Measurements from ENCODE around the gene LSAMP.
"Not testable (repeated sequence)": the region's sequence is repeated elsewhere in the genome, so short reads cannot be mapped to it uniquely, and the experiment has no call there.

LSAMP gene

GRCh38 chr3:116118475-116119169 is 326.7 kb downstream of the LSAMP start:
- DNase-seq (ENCODE audit: low read depth in 2 of 3, low spot score in 2 of 3) = no peak

DNA sequence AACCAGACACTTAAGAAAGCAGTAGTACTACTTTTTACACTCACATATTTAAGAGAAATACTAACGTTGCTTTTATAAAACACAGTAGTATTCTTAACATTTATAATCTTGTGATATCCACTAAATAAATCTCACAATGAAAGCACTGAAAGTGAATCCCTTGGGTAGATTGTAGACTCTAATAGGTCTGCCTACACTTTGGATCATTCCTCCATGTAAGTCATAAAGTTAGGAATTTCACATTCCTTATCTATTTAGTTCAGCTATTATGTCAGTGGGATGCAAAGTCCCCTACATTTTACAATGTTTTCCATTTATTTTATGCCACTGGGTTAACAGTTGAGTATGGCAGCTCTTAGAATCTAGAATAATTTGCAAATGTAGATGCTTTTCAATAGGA is 330.7 kb downstream of the LSAMP start:
- no peak for DNase-seq (ENCODE audit: low read depth in 2 of 3, low spot score in 2 of 3)

DNA sequence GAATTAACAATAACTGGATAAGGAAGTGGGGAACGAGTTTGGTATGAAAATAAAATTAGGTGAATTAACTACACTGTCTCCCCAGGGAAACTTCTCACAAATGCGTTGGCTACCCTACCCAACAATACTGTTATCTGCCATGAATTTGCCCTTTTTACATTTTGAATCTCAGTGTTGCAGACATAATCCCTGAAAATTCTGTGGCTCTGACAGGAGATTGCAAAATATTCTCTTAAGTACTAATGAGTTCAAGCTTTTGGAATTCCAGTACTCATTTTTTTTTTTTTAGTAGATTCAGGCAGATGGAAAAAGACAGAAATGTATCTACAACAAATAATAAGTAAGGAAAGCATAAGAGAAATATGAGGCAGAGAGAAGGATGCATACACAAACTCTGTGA is 332.6 kb downstream of the LSAMP start:
- DNase-seq (ENCODE audit: low read depth in 2 of 3, low spot score in 2 of 3) = no peak

- no peak for DNase-seq (ENCODE audit: low read depth in 2 of 3, low spot score in 2 of 3)
Measured at GRCh38 chr3:116111765-116112164, 333.5 kb downstream of the LSAMP start.

DNA sequence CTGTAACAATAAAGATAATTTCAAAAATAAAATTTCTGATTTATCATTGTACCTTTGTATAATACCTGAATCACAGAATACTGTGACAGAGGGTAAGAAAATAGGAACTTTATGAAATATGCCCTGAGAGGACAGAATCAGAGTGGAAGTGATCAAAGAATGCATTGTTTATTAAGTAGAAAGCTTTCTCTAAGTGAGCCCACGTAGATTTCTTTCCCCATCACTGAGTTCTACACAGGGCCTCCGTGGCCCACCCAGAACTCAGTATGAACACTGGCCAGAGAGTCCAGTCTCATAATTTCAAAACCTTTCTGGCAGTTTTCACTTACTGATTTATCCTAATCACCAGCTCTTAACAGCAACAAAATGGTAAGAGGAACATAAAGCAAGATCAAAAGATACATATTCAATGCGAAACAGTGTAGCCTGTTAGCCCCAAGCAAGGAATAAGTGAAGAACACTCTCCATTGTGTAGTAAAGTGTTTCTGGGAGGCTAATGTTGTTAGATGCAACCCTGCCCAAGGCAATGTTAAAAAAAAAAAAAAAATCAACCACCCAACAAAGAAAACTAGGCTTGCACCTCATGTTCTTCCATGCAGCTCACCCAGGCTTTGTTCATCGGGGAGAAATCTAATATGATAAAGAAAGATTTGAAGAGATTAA is 341.3 kb downstream of the LSAMP start:
- no peak for DNase-seq (ENCODE audit: low read depth in 2 of 3, low spot score in 2 of 3)

DNA sequence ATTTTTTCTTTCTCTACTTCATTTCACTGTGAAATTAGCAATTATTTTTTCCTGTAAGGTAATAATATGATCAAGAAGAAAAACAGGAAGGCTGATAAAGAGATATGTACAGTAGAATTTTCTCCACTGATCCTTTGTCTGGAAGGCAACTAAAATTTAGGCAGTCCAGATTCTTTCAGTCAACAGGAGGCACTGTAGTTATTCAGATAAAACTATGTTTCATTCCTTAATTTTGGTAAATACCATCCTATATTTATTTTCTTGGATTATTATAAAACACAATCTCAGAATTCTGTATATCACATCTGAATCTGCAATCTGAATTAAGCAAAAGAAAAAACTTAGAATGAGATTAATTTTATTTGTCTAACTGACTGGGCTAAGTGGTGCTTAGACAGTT is 343.2 kb downstream of the LSAMP start:
- no peak for DNase-seq (ENCODE audit: low read depth in 2 of 3, low spot score in 2 of 3)

DNA sequence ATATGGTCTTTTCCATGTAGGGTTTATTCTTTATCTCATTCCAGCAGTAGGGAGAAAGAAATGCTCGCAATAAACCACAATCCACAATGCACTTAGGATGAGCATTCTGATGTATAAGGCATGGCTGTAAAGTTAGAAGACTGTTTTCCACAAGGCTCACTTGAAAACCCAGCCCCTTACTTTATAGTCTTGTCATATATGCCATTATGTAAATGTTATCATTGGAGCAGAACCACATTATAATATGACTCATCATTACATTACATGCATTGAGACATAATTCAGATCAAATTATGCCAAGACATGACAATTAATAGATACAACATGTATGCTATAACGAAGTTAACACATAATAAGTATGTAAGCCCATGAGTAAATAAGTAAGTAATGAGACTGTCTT is 348.1 kb downstream of the LSAMP start:
- DNase-seq (ENCODE audit: low read depth in 2 of 3, low spot score in 2 of 3) = no peak

GRCh38 chr3:116096631-116097030 is 348.7 kb downstream of the LSAMP start:
- no peak for DNase-seq (ENCODE audit: low read depth in 2 of 3, low spot score in 2 of 3)

DNA sequence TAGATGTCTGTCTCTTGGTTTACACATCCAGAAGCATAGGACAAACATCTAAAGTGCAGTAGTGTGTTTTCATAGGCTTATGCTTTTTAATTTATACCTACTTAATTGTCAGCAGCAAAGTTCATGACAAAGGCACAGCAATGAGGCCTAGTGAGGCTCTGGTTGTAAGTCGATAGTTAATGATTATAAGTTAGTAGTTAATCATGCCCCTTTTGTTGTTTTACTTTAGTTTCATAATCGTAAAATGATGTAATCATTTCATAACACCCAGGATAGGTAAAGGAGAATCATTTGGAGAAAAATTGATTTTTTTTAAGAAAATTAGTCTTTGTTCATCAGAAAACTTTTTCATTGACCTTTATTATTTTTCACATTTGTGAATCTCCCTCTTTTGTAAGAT is 351.9 kb downstream of the LSAMP start:
- no peak for DNase-seq (ENCODE audit: low read depth in 2 of 3, low spot score in 2 of 3)

GRCh38 chr3:116087426-116087825 is 357.9 kb downstream of the LSAMP start:
- no peak for DNase-seq (ENCODE audit: low read depth in 2 of 3, low spot score in 2 of 3)

GRCh38 chr3:116084999-116085791 is 360.1 kb downstream of the LSAMP start:
- no peak for DNase-seq (ENCODE audit: low read depth in 2 of 3, low spot score in 2 of 3)

GRCh38 chr3:116083683-116084082 is 361.6 kb downstream of the LSAMP start:
- no peak for DNase-seq (ENCODE audit: low read depth in 2 of 3, low spot score in 2 of 3)

DNA sequence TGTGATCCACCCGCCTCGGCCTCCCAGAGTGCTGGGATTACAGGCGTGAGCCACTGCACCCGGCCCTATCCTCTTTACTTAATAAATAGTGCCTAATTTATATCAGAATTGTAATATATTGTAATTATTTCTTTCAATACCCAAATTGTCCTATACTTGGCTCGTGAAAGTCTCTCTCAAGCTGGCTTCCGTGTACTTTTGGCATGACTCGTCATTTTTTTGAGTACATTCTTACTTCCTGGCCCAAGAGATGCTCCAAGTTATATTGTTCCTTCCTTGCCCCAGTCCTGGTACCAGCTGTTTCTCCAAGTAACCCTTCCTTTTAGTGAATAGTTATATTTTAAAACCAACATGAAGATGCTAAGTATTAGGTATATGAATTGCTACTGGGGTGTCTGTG is 366.7 kb downstream of the LSAMP start:
- DNase-seq (ENCODE audit: low read depth in 2 of 3, low spot score in 2 of 3) = no peak

DNA sequence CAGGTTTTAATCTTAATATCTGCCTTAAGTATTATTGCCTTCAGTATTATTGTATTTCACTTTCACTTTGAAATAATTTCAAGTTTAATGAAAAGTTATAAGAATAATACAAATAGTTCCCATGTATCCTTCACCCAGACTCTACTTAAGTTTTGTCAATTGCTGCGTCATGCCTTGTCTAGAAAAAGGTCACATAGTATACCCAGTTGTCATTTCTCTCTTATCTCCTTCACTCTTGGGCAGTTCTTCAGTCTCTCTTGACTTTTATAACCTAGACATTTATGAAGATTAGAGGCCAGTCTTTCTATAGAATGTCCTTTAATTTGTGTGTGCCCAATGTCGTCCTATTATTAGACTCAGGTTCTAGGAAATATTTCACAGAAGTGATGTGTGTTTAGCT is 367.7 kb downstream of the LSAMP start:
- no peak for DNase-seq (ENCODE audit: low read depth in 2 of 3, low spot score in 2 of 3)

DNA sequence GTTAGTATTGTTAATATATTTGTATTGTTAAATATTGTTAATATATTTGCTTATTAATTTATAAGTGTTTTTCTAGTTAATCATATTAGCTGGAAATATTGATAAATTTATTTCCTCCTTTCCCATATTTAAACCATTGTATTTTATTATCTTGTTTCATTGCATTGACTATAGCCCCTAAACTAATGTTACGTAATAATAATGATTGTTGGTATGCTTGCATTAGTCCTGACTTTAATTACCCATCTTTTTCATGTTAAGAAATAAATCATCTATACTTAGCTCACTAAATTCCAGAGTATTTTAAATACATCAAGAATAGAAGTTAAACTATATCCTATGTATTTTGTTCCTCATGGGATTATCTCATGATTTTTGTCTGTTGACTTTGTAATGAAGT is 368.2 kb downstream of the LSAMP start:
- DNase-seq (ENCODE audit: low read depth in 2 of 3, low spot score in 2 of 3) = no peak

- not testable (repeated sequence) for DNase-seq (ENCODE audit: low read depth in 2 of 3, low spot score in 2 of 3)
Measured at GRCh38 chr3:116070516-116071278, 374.6 kb downstream of the LSAMP start.

DNA sequence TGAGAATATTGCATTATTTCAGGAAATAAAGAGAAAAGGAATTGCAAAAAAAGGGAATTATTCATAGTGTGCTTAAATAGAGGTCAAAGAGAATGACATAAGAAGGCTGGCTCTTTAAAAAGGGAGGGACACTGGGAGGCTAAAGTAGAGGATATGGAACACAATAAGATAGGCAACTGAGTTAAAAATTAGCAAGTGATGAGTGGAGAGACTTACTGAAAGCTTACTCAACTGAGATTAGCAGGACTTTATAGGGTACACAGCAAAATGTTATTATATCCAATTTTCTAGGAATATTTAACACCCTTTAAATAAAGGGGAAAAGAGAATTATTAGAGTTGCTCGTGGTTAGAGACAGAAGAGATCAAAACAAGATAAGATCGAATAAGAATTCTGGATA is 375.2 kb downstream of the LSAMP start:
- no peak for DNase-seq (ENCODE audit: low read depth in 2 of 3, low spot score in 2 of 3)

DNA sequence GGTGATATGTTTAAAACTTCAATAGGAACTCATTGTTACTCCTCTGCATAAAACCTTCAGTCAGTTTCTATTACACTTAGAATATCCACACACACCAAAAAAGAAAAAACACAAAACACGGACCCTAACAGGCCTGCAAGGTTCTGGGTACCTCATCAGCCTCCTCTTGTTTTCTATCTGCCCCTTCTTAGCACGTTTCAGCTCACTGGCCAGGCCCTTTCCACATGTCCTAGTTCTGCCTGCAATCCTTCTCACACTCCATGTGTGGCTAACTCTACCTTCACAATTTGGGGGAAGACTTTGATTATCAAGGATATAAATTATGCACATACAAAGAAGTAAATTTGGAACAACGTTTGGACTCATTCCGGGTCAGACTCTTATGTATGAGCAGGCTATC is 376.3 kb downstream of the LSAMP start:
- no peak for DNase-seq (ENCODE audit: low read depth in 2 of 3, low spot score in 2 of 3)

DNA sequence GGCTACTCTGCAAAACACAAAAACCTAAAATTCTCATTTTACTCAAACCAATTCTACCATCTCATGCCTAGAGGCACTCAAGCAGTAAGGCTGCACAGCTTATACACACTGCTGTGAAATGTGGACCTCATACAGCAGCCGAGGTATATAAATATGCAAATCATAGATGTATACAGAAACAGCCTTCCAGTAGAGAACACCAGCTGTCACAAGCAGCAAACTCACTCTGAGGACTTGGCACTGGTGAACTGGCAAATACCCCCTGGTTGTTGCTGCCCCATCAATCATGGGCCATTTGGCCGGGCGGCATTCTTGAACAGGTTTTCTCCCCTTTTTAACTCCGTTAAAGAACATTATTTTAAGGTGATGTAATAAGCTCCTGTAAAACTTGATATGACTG is 378.0 kb downstream of the LSAMP start:
- no peak for DNase-seq (ENCODE audit: low read depth in 2 of 3, low spot score in 2 of 3)

DNA sequence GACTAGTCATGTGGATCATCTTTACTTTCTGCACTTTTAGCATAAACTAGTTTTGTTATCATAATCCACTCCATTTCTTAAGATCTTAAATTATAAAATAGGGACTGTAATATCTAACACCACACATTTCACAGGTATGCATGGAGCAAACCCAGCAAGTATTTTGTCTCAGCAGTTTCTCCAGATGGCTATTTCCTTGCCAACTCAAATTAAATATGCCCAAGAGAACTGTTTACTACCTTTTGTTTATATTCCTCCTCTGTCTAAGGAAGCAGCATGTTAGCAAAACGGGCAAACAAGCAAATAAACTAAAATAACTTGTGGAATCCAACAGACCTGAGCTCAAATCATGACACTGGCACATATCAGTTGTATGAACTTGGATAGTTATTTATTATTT is 379.8 kb downstream of the LSAMP start:
- no peak for DNase-seq (ENCODE audit: low read depth in 2 of 3, low spot score in 2 of 3)

DNA sequence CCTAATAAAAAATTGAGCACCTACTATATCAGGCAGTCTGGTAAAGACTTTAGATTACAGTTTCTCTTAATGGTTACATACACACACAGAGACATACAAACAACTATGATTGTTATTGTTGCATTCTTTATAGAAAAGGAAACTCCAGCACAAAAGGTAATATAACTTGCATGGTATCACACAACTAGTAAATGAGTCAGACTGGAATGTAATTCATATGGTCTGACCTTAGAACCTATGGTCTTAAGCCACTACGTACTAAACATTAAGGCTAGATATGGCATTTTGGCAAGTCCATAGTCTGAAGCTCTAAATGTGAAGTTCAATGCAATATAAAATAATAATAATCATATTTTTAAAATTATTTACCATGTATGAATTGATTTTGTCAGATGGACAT is 380.6 kb downstream of the LSAMP start:
- DNase-seq (ENCODE audit: low read depth in 2 of 3, low spot score in 2 of 3) = no peak

Measured in activated CD8-positive, alpha-beta memory T cell treated with anti-CD3 and anti-CD28 coated beads for 48 hours (primary cell).